Activated CD4-positive, alpha-beta T cell treated with anti-CD3 and anti-CD28 coated beads, Interleukin-2, amount 10 ng/mL, durations not matched to agents 7 days and 5 days (primary cell): ENCODE measurements around the gene MYCBP2. TPM values are rescaled to one million over a fixed set of nuclear protein-coding genes. Genes with fewer than 3 reads are reported as not detected.

Experiments used
- CTCF ChIA-PET: fragments of 350-600 bp; sonication (Branson Sonifier 250); formaldehyde crosslinking; loops from one replicate; lab custom pipeline; 2021; ENCODE audit warnings: antibody characterized with exemption; lab: Charles Lee
- POLR2A ChIA-PET: fragments of 350-600 bp; sonication (Branson Sonifier 250); formaldehyde crosslinking; loops from one replicate; lab custom pipeline; 2021; ENCODE audit warnings: antibody characterized with exemption; lab: Charles Lee
- DNase-seq: peaks from one replicate; pipeline ENCODE4 v3.0.0-alpha.2; 2020
- H3K27ac Mint-ChIP-seq: one replicate; pipeline ENCODE4 v1.8.0; 2021; ENCODE audit warnings: mild to moderate bottlenecking, moderate library complexity, mixed read lengths
- H3K27me3 Mint-ChIP-seq: one replicate; pipeline ENCODE4 v1.8.0; 2021; ENCODE audit warnings: mixed read lengths
- H3K36me3 Mint-ChIP-seq: one replicate; pipeline ENCODE4 v1.8.0; 2021; ENCODE audit warnings: low read depth, mixed read lengths
- H3K4me1 Mint-ChIP-seq: one replicate; pipeline ENCODE4 v1.8.0; 2021; ENCODE audit warnings: mixed read lengths
- H3K4me3 Mint-ChIP-seq: one replicate; pipeline ENCODE4 v1.8.0; 2021; ENCODE audit warnings: mild to moderate bottlenecking, moderate library complexity, mixed read lengths
- H3K9me3 Mint-ChIP-seq: one replicate; pipeline ENCODE4 v1.8.0; 2021; ENCODE audit warnings: mixed read lengths
- total RNA-seq, 2 experiments: library from RNA; stranded (reverse); gene quantifications; one replicate each; pipeline ENCODE4 v1.2.3, GENCODE V29; 2021

Gene MYCBP2
- total RNA-seq, 2 experiments from 2014 or later = 118 to 129 TPM

- no peak for DNase-seq
- CTCF ChIA-PET = interaction anchor here (1.4 kb wide), 1 partner anchor 9 kb away, joined by 3 read pairs; no protein-coding TSS in a partner anchor
- Mint-ChIP-seq H3K36me3 (peaks cover 54% of the 10 kb centered on the region), H3K4me3 (no peak overlapping the region), H3K4me1 (no peaks in the 10 kb centered on the region), H3K27ac (no peak overlapping the region), H3K27me3 (no peaks in the 10 kb centered on the region), H3K9me3 (no peaks in the 10 kb centered on the region)
- POLR2A ChIA-PET = no interaction called here
Observed at GRCh38 chr13:77094773-77095172, 232.1 kb downstream of the MYCBP2 start.

GRCh38 chr13:77093735-77094134 is 233.2 kb downstream of the MYCBP2 start:
- peaks cover 58% of the 10 kb centered on the region for H3K36me3 Mint-ChIP-seq
- no peak overlapping the region for H3K4me3 Mint-ChIP-seq
- H3K9me3 Mint-ChIP-seq = no peaks in the 10 kb centered on the region
- ChIA-PET POLR2A (no interaction called here), CTCF (no interaction called here)
- H3K27ac Mint-ChIP-seq = no peak overlapping the region
- no peak for DNase-seq
- H3K4me1 Mint-ChIP-seq = no peaks in the 10 kb centered on the region
- H3K27me3 Mint-ChIP-seq = no peaks in the 10 kb centered on the region

GRCh38 chr13:77084755-77085154 is 242.1 kb downstream of the MYCBP2 start:
- Mint-ChIP-seq H3K9me3 (peaks cover 4% of the 10 kb centered on the region), H3K4me3 (no peak overlapping the region), H3K27ac (no peak overlapping the region), H3K27me3 (no peaks in the 10 kb centered on the region), H3K4me1 (peaks cover 3% of the 10 kb centered on the region), H3K36me3 (peaks cover 67% of the 10 kb centered on the region)
- no peak for DNase-seq
- ChIA-PET POLR2A (no interaction called here), CTCF (interaction anchor here (0.6 to 1.6 kb wide), 2 partner anchors 12 to 21 kb away, joined by 3 to 5 read pairs; no protein-coding TSS in a partner anchor)

GRCh38 chr13:77079902-77080413 is 246.9 kb downstream of the MYCBP2 start:
- ChIA-PET POLR2A (interaction anchor here (1.1 kb wide), 1 partner anchor 9 kb away, joined by 3 read pairs; no protein-coding TSS in a partner anchor), CTCF (interaction anchor here (0.8 kb wide), 1 partner anchor 21 kb away, joined by 3 read pairs; no protein-coding TSS in a partner anchor)
- Mint-ChIP-seq H3K27me3 (no peaks in the 10 kb centered on the region), H3K27ac (no peak overlapping the region), H3K4me1 (peaks cover 5% of the 10 kb centered on the region), H3K9me3 (no peaks in the 10 kb centered on the region), H3K4me3 (no peak overlapping the region), H3K36me3 (peaks cover 73% of the 10 kb centered on the region)
- no peak for DNase-seq

- no peaks in the 10 kb centered on the region for H3K4me1 Mint-ChIP-seq
- H3K36me3 Mint-ChIP-seq = peaks cover 40% of the 10 kb centered on the region
- no peak for DNase-seq
- no peaks in the 10 kb centered on the region for H3K9me3 Mint-ChIP-seq
- ChIA-PET POLR2A (no interaction called here), CTCF (interaction anchor here (0.6 kb wide), 1 partner anchor 15 kb away, joined by 3 read pairs; no protein-coding TSS in a partner anchor)
- H3K27ac Mint-ChIP-seq = no peak overlapping the region
- H3K27me3 Mint-ChIP-seq = no peaks in the 10 kb centered on the region
- H3K4me3 Mint-ChIP-seq = no peak overlapping the region
Observed at GRCh38 chr13:77067519-77067918, 259.4 kb downstream of the MYCBP2 start.

GRCh38 chr13:77065461-77066147 is 261.3 kb downstream of the MYCBP2 start:
- ChIA-PET POLR2A (no interaction called here), CTCF (no interaction called here)
- Mint-ChIP-seq H3K9me3 (no peaks in the 10 kb centered on the region), H3K4me1 (no peaks in the 10 kb centered on the region), H3K4me3 (no peak overlapping the region), H3K27me3 (no peaks in the 10 kb centered on the region), H3K36me3 (peaks cover 48% of the 10 kb centered on the region), H3K27ac (no peak overlapping the region)
- DNase-seq = no peak

- DNase-seq = no peak
- Mint-ChIP-seq H3K27me3 (no peaks in the 10 kb centered on the region), H3K27ac (no peak overlapping the region), H3K36me3 (peaks cover 41% of the 10 kb centered on the region), H3K4me1 (no peaks in the 10 kb centered on the region), H3K4me3 (no peak overlapping the region), H3K9me3 (no peaks in the 10 kb centered on the region)
- CTCF ChIA-PET = no interaction called here
- POLR2A ChIA-PET = no interaction called here
Observed at GRCh38 chr13:77062097-77062496, 264.8 kb downstream of the MYCBP2 start.

- H3K36me3 Mint-ChIP-seq = peaks cover 46% of the 10 kb centered on the region
- no peak overlapping the region for H3K4me3 Mint-ChIP-seq
- no peak overlapping the region for H3K27ac Mint-ChIP-seq
- no peak for DNase-seq
- no peaks in the 10 kb centered on the region for H3K4me1 Mint-ChIP-seq
- no peaks in the 10 kb centered on the region for H3K27me3 Mint-ChIP-seq
- H3K9me3 Mint-ChIP-seq = no peaks in the 10 kb centered on the region
- POLR2A ChIA-PET = no interaction called here
- CTCF ChIA-PET = no interaction called here
Observed at GRCh38 chr13:77061362-77061761, 265.5 kb downstream of the MYCBP2 start.

GRCh38 chr13:77056886-77057285 is 270.0 kb downstream of the MYCBP2 start:
- H3K27me3 Mint-ChIP-seq = no peaks in the 10 kb centered on the region
- no peak for DNase-seq
- no peak overlapping the region for H3K4me3 Mint-ChIP-seq
- ChIA-PET POLR2A (no interaction called here), CTCF (interaction anchor here (2.3 kb wide), 1 partner anchor 14 kb away, joined by 6 read pairs; no protein-coding TSS in a partner anchor)
- no peak overlapping the region for H3K27ac Mint-ChIP-seq
- no peaks in the 10 kb centered on the region for H3K4me1 Mint-ChIP-seq
- H3K9me3 Mint-ChIP-seq = no peaks in the 10 kb centered on the region
- peaks cover 41% of the 10 kb centered on the region for H3K36me3 Mint-ChIP-seq

GRCh38 chr13:77056382-77056781 is 270.5 kb downstream of the MYCBP2 start:
- no peaks in the 10 kb centered on the region for H3K9me3 Mint-ChIP-seq
- no peaks in the 10 kb centered on the region for H3K4me1 Mint-ChIP-seq
- H3K4me3 Mint-ChIP-seq = no peak overlapping the region
- POLR2A ChIA-PET = no interaction called here
- no peak for DNase-seq
- no peak overlapping the region for H3K27ac Mint-ChIP-seq
- CTCF ChIA-PET = interaction anchor here (1.0 to 2.3 kb wide), 2 partner anchors 14 to 15 kb away, joined by 3 to 6 read pairs; no protein-coding TSS in a partner anchor
- no peaks in the 10 kb centered on the region for H3K27me3 Mint-ChIP-seq
- peaks cover 41% of the 10 kb centered on the region for H3K36me3 Mint-ChIP-seq

- Mint-ChIP-seq H3K4me3 (no peak overlapping the region), H3K9me3 (no peaks in the 10 kb centered on the region), H3K4me1 (no peaks in the 10 kb centered on the region), H3K36me3 (peaks cover 46% of the 10 kb centered on the region), H3K27ac (no peak overlapping the region), H3K27me3 (no peaks in the 10 kb centered on the region)
- POLR2A ChIA-PET = interaction anchor here (0.6 kb wide), 1 partner anchor 29 kb away, joined by 3 read pairs; no protein-coding TSS in a partner anchor
- CTCF ChIA-PET = interaction anchor here (0.5 to 1.0 kb wide), 2 partner anchors 14 to 26 kb away, joined by 3 read pairs; no protein-coding TSS in a partner anchor
- no peak for DNase-seq
Observed at GRCh38 chr13:77055158-77055557, 271.7 kb downstream of the MYCBP2 start.

GRCh38 chr13:77053192-77053591 is 273.7 kb downstream of the MYCBP2 start:
- H3K9me3 Mint-ChIP-seq = no peaks in the 10 kb centered on the region
- no peaks in the 10 kb centered on the region for H3K27me3 Mint-ChIP-seq
- no peaks in the 10 kb centered on the region for H3K4me1 Mint-ChIP-seq
- no peak overlapping the region for H3K27ac Mint-ChIP-seq
- H3K36me3 Mint-ChIP-seq = peaks cover 61% of the 10 kb centered on the region
- H3K4me3 Mint-ChIP-seq = no peak overlapping the region
- CTCF ChIA-PET = interaction anchor here (0.6 kb wide), 1 partner anchor 863 kb away, joined by 3 read pairs; no protein-coding TSS in a partner anchor
- DNase-seq = no peak
- POLR2A ChIA-PET = no interaction called here

GRCh38 chr13:77048681-77049080 is 278.2 kb downstream of the MYCBP2 start:
- POLR2A ChIA-PET = no interaction called here
- peaks cover 56% of the 10 kb centered on the region for H3K36me3 Mint-ChIP-seq

More at GRCh38 chr13:77048681-77049080, 278.2 kb downstream of the MYCBP2 start:
- no peak overlapping the region for H3K4me3 Mint-ChIP-seq
- no peaks in the 10 kb centered on the region for H3K27me3 Mint-ChIP-seq
- no peaks in the 10 kb centered on the region for H3K9me3 Mint-ChIP-seq
- H3K27ac Mint-ChIP-seq = no peak overlapping the region
- H3K4me1 Mint-ChIP-seq = no peaks in the 10 kb centered on the region
- CTCF ChIA-PET = no interaction called here
- DNase-seq = no peak
